ENCODE results near the gene C1orf198. TPM values are rescaled to one million over a fixed set of nuclear protein-coding genes. Genes with fewer than 3 reads are reported as not detected.

The C1orf198 gene
- total and polyA plus RNA-seq, 9 donors, result 55.4 to 92.7 (median 65.8) TPM

DNA sequence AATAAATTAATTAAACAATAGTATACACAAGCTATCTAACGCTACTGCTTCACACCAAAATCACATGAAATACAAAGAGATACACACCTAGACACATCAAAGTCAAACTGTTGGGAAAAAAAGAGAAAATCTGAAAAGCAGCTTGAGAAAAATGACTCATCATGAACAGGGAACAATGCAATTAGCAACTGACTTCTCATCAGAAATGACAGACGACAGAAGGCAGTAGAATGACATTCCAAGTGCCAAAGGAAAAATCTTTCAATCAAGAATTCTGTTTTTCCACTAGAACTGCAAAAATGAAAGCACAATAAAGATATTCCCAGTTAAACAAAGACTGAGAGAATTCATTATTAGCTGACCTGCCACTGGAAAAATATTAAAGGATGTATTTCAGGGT, 63.9 kb downstream of the C1orf198 start:
- H3K27ac ChIP-seq (ENCODE audit: low read length), result no peak overlapping the region
- WGBS (ENCODE audit: insufficient coverage), result 100% methylated on average over 1 of the region's 2 CpGs
- H3K9me3 ChIP-seq (replicated peaks; ENCODE audit: control insufficient read depth, low read depth, low read length), result no peaks in the 10 kb centered on the region
- no peak for DNase-seq
- H3K4me3 ChIP-seq (ENCODE audit: low read length), result no peak overlapping the region
- peaks cover 25% of the 10 kb centered on the region for H3K4me1 ChIP-seq (ENCODE audit: control insufficient read depth, insufficient read depth, low read length)
- no peaks in the 10 kb centered on the region for H3K27me3 ChIP-seq (ENCODE audit: control insufficient read depth, insufficient read depth, low read length)
- no peaks in the 10 kb centered on the region for H3K36me3 ChIP-seq (ENCODE audit: control insufficient read depth, insufficient read depth, low read length)

DNA sequence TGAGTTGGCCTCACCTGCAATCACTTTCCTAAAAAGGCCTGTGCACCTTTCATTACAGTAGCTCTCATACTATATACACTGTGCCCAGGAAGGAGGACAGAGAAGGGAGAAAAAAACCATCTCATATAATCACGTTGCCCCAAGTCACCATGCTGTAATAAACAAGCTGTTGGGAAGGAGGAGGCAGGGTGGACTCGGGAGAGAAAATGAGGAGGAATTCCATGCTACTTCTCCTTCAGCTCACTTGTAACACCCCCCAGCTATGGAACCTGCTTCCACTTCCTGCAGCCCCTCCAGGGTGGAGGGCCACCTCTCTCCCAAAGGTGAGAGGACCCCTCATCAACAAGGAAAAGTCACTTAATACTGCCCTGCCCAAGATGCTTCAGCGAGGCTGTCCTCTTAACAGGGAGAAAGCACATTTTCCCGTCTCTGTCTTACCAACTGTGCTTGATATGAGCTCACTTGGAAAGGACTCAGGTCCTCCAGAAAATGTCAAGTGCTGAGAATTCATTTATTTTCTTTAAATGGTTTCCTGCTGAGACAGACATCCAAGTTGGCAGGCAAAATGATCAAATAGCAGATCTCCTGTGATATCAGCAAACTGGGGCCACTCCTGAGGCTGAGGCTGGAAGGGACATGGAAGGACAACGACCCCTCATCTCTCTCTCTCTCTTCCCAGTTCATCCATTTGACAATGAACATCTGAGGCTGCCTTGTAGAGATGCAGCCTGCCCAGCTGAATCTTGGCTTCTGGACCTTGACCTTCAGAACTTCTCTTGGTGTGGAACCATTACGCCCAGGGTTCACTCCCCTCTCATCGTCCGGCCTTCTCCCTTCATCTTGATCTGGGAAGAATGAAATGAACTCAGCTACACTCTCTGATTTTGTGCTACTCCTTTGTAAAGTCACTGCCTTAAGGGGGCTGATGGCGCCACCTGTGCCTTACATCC, 67.2 kb downstream of the C1orf198 start:
- H3K4me1 ChIP-seq (ENCODE audit: control insufficient read depth, insufficient read depth, low read length), result peaks cover 4% of the 10 kb centered on the region
- no peak for DNase-seq
- 87% methylated on average over 6 of the region's 9 CpGs for WGBS (ENCODE audit: insufficient coverage)
- no peak overlapping the region for H3K4me3 ChIP-seq (ENCODE audit: low read length)
- H3K27ac ChIP-seq (ENCODE audit: low read length), result no peak overlapping the region
- no peaks in the 10 kb centered on the region for H3K36me3 ChIP-seq (ENCODE audit: control insufficient read depth, insufficient read depth, low read length)
- H3K27me3 ChIP-seq (ENCODE audit: control insufficient read depth, insufficient read depth, low read length), result no peaks in the 10 kb centered on the region
- no peaks in the 10 kb centered on the region for H3K9me3 ChIP-seq (replicated peaks; ENCODE audit: control insufficient read depth, low read depth, low read length)

DNA sequence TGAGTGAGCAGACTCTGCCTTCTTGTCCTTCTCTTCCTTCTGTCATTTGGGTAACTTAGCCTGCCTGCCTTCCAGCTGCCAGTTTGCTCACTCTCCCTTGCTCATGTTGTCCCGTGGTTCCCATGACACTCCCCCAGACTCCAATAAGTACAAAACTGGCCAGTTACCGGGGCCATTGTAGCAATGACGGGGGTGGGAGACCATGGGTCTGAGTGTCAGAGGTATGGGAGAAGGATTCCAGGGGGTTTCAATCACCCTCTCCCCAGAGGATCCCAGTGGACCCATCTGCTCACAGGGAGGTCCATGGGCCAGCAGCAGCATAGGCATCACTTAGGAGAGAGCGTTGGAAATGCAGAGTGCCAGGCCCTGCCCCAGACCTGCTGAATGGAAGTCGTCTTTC, 69.8 kb downstream of the C1orf198 start:
- no peaks in the 10 kb centered on the region for H3K36me3 ChIP-seq (ENCODE audit: control insufficient read depth, insufficient read depth, low read length)
- H3K4me1 ChIP-seq (ENCODE audit: control insufficient read depth, insufficient read depth, low read length), result peaks cover 11% of the 10 kb centered on the region
- H3K4me3 ChIP-seq (ENCODE audit: low read length), result no peak overlapping the region
- 64% methylated on average over 2 of the region's 5 CpGs for WGBS (ENCODE audit: insufficient coverage)
- H3K27ac ChIP-seq (ENCODE audit: low read length), result no peak overlapping the region
- H3K9me3 ChIP-seq (replicated peaks; ENCODE audit: control insufficient read depth, low read depth, low read length), result no peaks in the 10 kb centered on the region
- DNase-seq, result no peak
- no peaks in the 10 kb centered on the region for H3K27me3 ChIP-seq (ENCODE audit: control insufficient read depth, insufficient read depth, low read length)

DNA sequence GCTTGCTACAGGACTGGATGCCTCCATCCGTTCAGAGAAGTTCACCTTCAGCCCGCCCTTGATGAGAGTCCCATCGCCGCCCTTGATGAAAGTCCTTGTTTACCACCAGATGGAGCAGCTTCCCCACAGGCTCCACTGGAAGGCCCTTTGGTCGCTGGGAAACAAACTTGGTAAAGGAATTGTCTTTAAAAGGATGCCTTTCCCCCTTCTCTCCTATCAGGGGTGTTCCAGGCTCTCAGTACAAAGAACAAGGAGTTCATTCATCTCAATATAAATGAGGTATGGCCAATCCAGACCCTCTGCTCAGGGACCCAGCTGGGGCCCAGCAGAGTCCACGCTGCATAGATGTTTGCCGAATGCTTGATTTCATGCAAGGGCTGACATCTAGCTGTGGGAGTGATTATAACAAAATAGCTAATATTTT, 70.4 kb downstream of the C1orf198 start:
- Histone ChIP-seq H3K27ac (ENCODE audit: low read length) (no peak overlapping the region), H3K9me3 (replicated peaks; ENCODE audit: control insufficient read depth, low read depth, low read length) (no peaks in the 10 kb centered on the region), H3K36me3 (ENCODE audit: control insufficient read depth, insufficient read depth, low read length) (no peaks in the 10 kb centered on the region), H3K4me3 (ENCODE audit: low read length) (no peak overlapping the region), H3K4me1 (ENCODE audit: control insufficient read depth, insufficient read depth, low read length) (peaks cover 11% of the 10 kb centered on the region), H3K27me3 (ENCODE audit: control insufficient read depth, insufficient read depth, low read length) (no peaks in the 10 kb centered on the region)
- 7% methylated on average over 4 of the region's 7 CpGs for WGBS (ENCODE audit: insufficient coverage)
- DNase-seq, result peak; percentile 88

DNA sequence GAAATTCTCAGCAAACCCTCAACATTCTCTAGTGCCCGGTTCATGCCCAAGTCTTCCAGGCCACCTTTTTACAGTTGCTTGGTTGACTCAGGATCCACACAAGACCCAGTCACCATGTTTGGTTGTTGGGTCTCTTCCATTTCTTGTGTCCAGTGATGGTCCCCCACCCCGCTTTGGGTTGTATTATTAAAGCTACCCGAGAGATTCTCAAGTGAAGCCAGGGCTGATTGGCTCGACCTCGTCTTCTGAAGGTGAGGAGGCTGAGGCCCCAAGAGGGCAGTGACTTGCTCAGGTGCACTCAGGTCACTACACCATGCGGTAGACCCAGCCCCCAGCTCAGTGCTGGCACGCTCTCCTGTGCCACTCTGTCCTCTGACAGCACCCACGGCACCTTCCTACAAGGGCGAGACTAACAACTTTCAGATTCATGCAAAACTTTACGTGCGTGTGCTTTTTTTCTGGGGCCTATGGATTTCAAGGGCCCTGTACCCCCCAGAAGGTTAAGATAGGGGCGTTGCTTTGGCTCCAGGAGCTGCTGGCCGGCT, 70.9 kb downstream of the C1orf198 start:
- H3K27ac ChIP-seq (ENCODE audit: low read length), result no peak overlapping the region
- DNase-seq, result no peak
- 78% methylated on average over 13 of the region's 13 CpGs for WGBS (ENCODE audit: insufficient coverage)
- H3K36me3 ChIP-seq (ENCODE audit: control insufficient read depth, insufficient read depth, low read length), result no peaks in the 10 kb centered on the region
- no peaks in the 10 kb centered on the region for H3K27me3 ChIP-seq (ENCODE audit: control insufficient read depth, insufficient read depth, low read length)
- no peak overlapping the region for H3K4me3 ChIP-seq (ENCODE audit: low read length)
- peaks cover 11% of the 10 kb centered on the region for H3K4me1 ChIP-seq (ENCODE audit: control insufficient read depth, insufficient read depth, low read length)
- H3K9me3 ChIP-seq (replicated peaks; ENCODE audit: control insufficient read depth, low read depth, low read length), result no peaks in the 10 kb centered on the region

DNA sequence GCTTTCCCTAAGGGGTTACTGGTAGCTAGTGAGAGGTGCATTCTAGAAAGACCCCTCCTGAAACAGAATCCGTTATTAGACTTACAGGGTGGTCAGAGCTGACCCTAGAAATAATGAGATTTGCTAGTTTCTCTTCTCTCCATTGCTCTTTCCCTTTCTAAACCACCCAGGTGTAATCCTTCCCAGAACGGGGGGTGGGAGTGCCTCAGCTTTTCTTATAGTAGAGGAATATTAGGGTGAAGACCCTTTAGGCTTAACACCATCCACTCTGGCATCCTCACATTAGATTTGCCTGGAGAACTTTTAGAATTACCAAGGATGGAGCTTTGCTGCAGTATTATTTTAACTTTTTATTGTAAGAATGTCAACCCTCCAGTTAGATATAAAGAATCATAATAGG, 71.7 kb downstream of the C1orf198 start:
- no CpG with 5 or more reads among the region's 2 CpGs for WGBS (ENCODE audit: insufficient coverage)
- no peaks in the 10 kb centered on the region for H3K27me3 ChIP-seq (ENCODE audit: control insufficient read depth, insufficient read depth, low read length)
- peaks cover 11% of the 10 kb centered on the region for H3K4me1 ChIP-seq (ENCODE audit: control insufficient read depth, insufficient read depth, low read length)
- no peaks in the 10 kb centered on the region for H3K36me3 ChIP-seq (ENCODE audit: control insufficient read depth, insufficient read depth, low read length)
- no peaks in the 10 kb centered on the region for H3K9me3 ChIP-seq (replicated peaks; ENCODE audit: control insufficient read depth, low read depth, low read length)
- H3K4me3 ChIP-seq (ENCODE audit: low read length), result no peak overlapping the region
- no peak overlapping the region for H3K27ac ChIP-seq (ENCODE audit: low read length)
- no peak for DNase-seq

DNA sequence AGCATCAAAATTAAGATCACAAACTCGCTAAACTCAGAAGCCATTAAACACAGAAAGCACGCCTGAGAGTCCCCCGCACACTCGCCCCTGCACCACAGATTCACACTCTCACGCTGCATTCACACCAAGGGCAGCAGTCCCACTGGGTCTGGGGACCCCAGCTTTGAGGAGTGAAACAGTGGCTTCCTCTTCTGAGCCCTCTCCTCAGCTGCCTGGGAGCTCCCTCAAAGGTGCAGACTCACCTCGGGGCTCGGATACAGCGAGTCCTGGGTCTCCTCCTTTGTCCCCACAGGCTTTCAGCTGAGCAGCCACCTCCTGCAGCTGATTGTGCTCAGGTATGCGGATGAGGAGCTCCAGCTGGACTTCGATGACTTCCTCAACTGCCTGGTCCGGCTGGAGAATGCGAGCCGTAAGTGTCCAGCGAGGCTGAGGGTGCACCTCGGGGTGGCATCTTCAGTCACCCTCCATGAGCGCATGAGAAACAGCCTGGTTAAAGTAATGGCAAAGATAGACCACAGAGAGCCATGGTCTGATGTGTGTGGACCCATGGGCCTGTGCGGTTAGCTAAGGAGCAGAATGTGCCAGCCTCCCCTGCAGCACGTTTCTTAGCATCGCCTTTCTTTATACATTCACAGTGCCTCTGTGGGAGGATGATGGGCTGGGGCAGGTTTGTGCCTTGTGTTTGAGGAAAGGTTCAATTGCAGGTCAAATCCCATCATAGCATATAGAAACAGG, 73.3 kb downstream of the C1orf198 start:
- Histone ChIP-seq H3K27ac (ENCODE audit: low read length) (no peak overlapping the region), H3K4me3 (ENCODE audit: low read length) (no peak overlapping the region), H3K4me1 (ENCODE audit: control insufficient read depth, insufficient read depth, low read length) (peaks cover 11% of the 10 kb centered on the region), H3K9me3 (replicated peaks; ENCODE audit: control insufficient read depth, low read depth, low read length) (no peaks in the 10 kb centered on the region), H3K27me3 (ENCODE audit: control insufficient read depth, insufficient read depth, low read length) (no peaks in the 10 kb centered on the region), H3K36me3 (ENCODE audit: control insufficient read depth, insufficient read depth, low read length) (no peaks in the 10 kb centered on the region)
- no peak for DNase-seq
- 83% methylated on average over 17 of the region's 19 CpGs for WGBS (ENCODE audit: insufficient coverage)

DNA sequence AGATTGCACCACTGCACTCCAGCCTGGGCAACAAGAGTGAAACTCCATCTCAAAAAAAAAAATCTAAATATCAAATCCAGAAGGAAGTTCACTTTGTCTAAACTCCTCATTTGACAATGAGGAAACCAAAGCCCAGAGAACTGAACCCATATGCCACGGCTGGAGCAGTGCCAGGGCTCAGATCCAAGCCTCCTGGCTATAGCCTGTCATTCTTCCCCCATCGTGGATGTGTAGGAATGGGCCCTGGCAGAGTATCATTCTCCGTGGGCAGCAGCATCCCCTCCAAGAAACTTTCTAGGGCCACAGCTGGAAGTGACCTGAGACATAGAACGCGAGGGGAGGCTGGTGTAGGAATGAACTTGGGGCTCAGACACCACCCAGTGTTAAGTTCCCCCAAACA, 73.9 kb downstream of the C1orf198 start:
- Histone ChIP-seq H3K4me1 (ENCODE audit: control insufficient read depth, insufficient read depth, low read length) (peaks cover 11% of the 10 kb centered on the region), H3K27me3 (ENCODE audit: control insufficient read depth, insufficient read depth, low read length) (no peaks in the 10 kb centered on the region), H3K36me3 (ENCODE audit: control insufficient read depth, insufficient read depth, low read length) (no peaks in the 10 kb centered on the region), H3K27ac (ENCODE audit: low read length) (no peak overlapping the region), H3K9me3 (replicated peaks; ENCODE audit: control insufficient read depth, low read depth, low read length) (no peaks in the 10 kb centered on the region), H3K4me3 (ENCODE audit: low read length) (no peak overlapping the region)
- no peak for DNase-seq
- WGBS (ENCODE audit: insufficient coverage), result no CpG with 5 or more reads among the region's 5 CpGs

DNA sequence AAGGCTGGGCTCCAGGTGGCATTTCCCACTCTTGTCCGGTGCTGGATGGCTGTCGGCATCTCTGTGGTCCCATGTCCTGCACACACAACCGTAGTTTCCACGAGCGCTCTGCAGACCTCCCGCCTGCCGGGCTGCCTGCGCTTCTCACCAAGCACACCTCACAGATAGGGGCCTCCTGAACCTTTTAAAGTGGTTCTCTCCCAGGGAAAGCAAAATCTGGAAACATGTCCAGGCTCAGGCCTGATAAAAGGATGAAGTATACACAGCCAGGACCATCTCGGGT, 74.9 kb downstream of the C1orf198 start:
- 83% methylated on average over 3 of the region's 9 CpGs for WGBS (ENCODE audit: insufficient coverage)
- Histone ChIP-seq H3K36me3 (ENCODE audit: control insufficient read depth, insufficient read depth, low read length) (no peaks in the 10 kb centered on the region), H3K4me3 (ENCODE audit: low read length) (no peak overlapping the region), H3K9me3 (replicated peaks; ENCODE audit: control insufficient read depth, low read depth, low read length) (no peaks in the 10 kb centered on the region), H3K4me1 (ENCODE audit: control insufficient read depth, insufficient read depth, low read length) (peaks cover 10% of the 10 kb centered on the region), H3K27ac (ENCODE audit: low read length) (no peak overlapping the region), H3K27me3 (ENCODE audit: control insufficient read depth, insufficient read depth, low read length) (no peaks in the 10 kb centered on the region)
- no peak for DNase-seq

DNA sequence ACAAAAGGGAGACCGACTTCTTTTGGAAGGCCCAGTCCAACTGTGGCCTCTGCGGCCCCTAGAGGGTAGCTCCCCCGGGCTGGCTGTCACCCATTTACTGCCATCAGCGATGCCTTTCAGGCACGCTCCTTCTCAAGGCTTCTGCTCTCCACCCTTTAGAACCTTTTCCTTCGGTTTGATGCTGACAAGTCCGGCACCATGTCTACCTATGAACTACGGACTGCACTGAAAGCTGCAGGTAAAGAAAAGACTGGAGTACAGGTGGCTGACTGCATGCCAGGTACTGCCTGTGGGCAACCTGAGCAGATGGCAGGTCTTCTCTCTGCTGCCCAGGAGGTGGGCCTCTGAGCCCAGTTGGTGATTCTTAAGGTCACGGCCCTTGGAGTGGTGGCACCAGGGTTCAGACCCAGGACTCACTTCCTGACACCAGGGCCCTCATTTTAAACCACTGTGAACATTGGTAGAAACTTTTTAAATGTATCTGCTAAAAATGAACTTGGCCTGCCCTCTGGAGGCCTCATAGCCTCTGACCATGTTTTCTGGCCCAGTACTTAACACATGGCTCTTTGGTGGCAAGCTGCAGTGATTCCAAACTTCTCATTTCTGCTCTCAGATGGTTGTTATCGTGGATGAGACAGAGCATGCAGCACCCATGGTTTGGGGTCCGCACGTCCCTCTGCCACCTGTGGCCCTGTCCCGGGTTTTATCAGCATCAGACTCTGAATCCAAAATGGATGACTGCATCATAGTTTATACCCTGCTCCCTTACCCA, 75.4 kb downstream of the C1orf198 start:
- Histone ChIP-seq H3K4me1 (ENCODE audit: control insufficient read depth, insufficient read depth, low read length) (peaks cover 7% of the 10 kb centered on the region), H3K27me3 (ENCODE audit: control insufficient read depth, insufficient read depth, low read length) (no peaks in the 10 kb centered on the region), H3K4me3 (ENCODE audit: low read length) (no peak overlapping the region), H3K36me3 (ENCODE audit: control insufficient read depth, insufficient read depth, low read length) (no peaks in the 10 kb centered on the region), H3K27ac (ENCODE audit: low read length) (no peak overlapping the region), H3K9me3 (replicated peaks; ENCODE audit: control insufficient read depth, low read depth, low read length) (no peaks in the 10 kb centered on the region)
- no peak for DNase-seq
- WGBS (ENCODE audit: insufficient coverage), result 92% methylated on average over 10 of the region's 13 CpGs

All from muscle of leg (tissue), 11 donors.